HepG2 (cell line): ENCODE data around the gene AS3MT. TPM values are rescaled to one million over a fixed set of nuclear protein-coding genes. Genes with fewer than 3 reads are reported as not detected.

Source experiments
- BRCA1 ChIP-seq: sonication (generic); formaldehyde crosslinking; IDR thresholded peaks from 2 replicates; pipeline ENCODE4 v1.4.0; 2020; ENCODE audit warnings: missing genetic modification reagents
- MED1 ChIP-seq: sonication (generic); formaldehyde crosslinking; IDR thresholded peaks from 2 replicates; pipeline ENCODE4 v1.4.0; 2020; ENCODE audit warnings: missing genetic modification reagents
- RAD21 ChIP-seq: fragments of 450-650 bp; formaldehyde crosslinking; IDR thresholded peaks from 2 replicates; pipeline ENCODE4 v1.5.0; 2020; ENCODE audit warnings: mild to moderate bottlenecking
- RCOR2 ChIP-seq: IDR thresholded peaks from 2 replicates; pipeline ENCODE4 v1.6.1; 2016; ENCODE audit warnings: missing biosample characterization, missing genetic modification reagents
- RFXANK ChIP-seq: IDR thresholded peaks from 2 replicates; pipeline ENCODE4 v1.6.1; 2016
- TBX3 ChIP-seq: fragments of 450-650 bp; IDR thresholded peaks from 2 replicates; pipeline ENCODE4 v1.6.1; 2017; ENCODE audit warnings: antibody characterized with exemption, mild to moderate bottlenecking, inconsistent platforms, borderline replicate concordance
- TOPORS ChIP-seq: sonication (generic); formaldehyde crosslinking; IDR thresholded peaks from 2 replicates; pipeline ENCODE4 v1.8.0; 2023; ENCODE audit warnings: mild to moderate bottlenecking, missing genetic modification reagents
- U2AF1 ChIP-seq: fragments of 200-400 bp; formaldehyde crosslinking; optimal IDR thresholded peaks from 2 replicates; pipeline ENCODE3; 2017; ENCODE audit warnings: mild to moderate bottlenecking, low read depth, low read length
- XBP1 ChIP-seq: sonication (generic); formaldehyde crosslinking; IDR thresholded peaks from 2 replicates; pipeline ENCODE4 v1.5.0; 2020; ENCODE audit warnings: missing genetic modification reagents
- ZNF333 ChIP-seq: sonication (generic); formaldehyde crosslinking; IDR thresholded peaks from 2 replicates; pipeline ENCODE4 v1.4.0; 2020; ENCODE audit warnings: mild to moderate bottlenecking, missing genetic modification reagents, borderline replicate concordance
- ZNF430 ChIP-seq: sonication (generic); formaldehyde crosslinking; IDR thresholded peaks from 2 replicates; pipeline ENCODE4 v1.9.0; 2021; ENCODE audit warnings: mild to moderate bottlenecking, missing genetic modification reagents
- ZNF556 ChIP-seq: sonication (generic); formaldehyde crosslinking; IDR thresholded peaks from 2 replicates; pipeline ENCODE4 v1.4.0; 2020; ENCODE audit warnings: mild to moderate bottlenecking, missing genetic modification reagents, borderline replicate concordance
- ZNF616 ChIP-seq: sonication (generic); formaldehyde crosslinking; IDR thresholded peaks from 2 replicates; pipeline ENCODE4 v1.5.0; 2020; ENCODE audit warnings: low read depth, mild to moderate bottlenecking, missing genetic modification reagents
- ZSCAN29 ChIP-seq: sonication (generic); formaldehyde crosslinking; conservative IDR thresholded peaks from 2 replicates; pipeline ENCODE4 v1.4.0; 2020; ENCODE audit warnings: mild to moderate bottlenecking, missing genetic modification reagents
- polyA plus RNA-seq, 8 experiments: library from polyadenylated mRNA; depleted of rRNA in 3 of 8; stranded (reverse) in 7 of 8; unstranded in 1 of 8; fragments of >200 nt; fragmentation: Illumina TruSeq in 4 of 8; extraction: Trizol in 4 of 8; gene quantifications; 2 replicates each; pipeline versions ENCODE4 v1.2.1 to v1.2.3, GENCODE V29; 2011 to 2016; ENCODE audit warnings: low read depth in 4 of 8, missing spikeins in 1 of 8, mixed read lengths in 1 of 8; ENCODE audit not compliant: insufficient read depth in 1 of 8
- total RNA-seq, 5 experiments: library from RNA; depleted of rRNA; stranded (reverse); fragments of >200 nt; fragmentation: Illumina TruSeq; extraction: Trizol; gene quantifications; 2 replicates each; pipeline ENCODE4 v1.2.3, GENCODE V29; 2016; ENCODE audit warnings: low read depth in 1 of 5
- TF ChIP-seq, protein P1 (sequence below): IDR thresholded peaks from 2 replicates; pipeline ENCODE4 v1.6.1; 2012; ENCODE audit warnings: low read length, improper control_type of control experiment
- TF ChIP-seq, protein P2 (sequence below): sonication (generic); formaldehyde crosslinking; IDR thresholded peaks from 2 replicates; pipeline ENCODE4 v1.8.1; 2023; ENCODE audit warnings: mild to moderate bottlenecking, missing genetic modification reagents
- TF ChIP-seq, protein P3 (sequence below): fragments of 450-650 bp; IDR thresholded peaks from 2 replicates; pipeline ENCODE4 v1.6.1; 2017; ENCODE audit warnings: mild to moderate bottlenecking
- TF ChIP-seq, protein P4 (sequence below): sonication (generic); formaldehyde crosslinking; IDR thresholded peaks from 2 replicates; pipeline ENCODE4 v1.4.0; 2020; ENCODE audit warnings: low read depth, mild to moderate bottlenecking, missing genetic modification reagents
- TF ChIP-seq, protein P5 (sequence below): sonication (generic); formaldehyde crosslinking; IDR thresholded peaks from 2 replicates; pipeline ENCODE4 v1.4.0; 2020; ENCODE audit warnings: mild to moderate bottlenecking, missing genetic modification reagents

AS3MT gene
- total and polyA plus RNA-seq, 2 of the 13 experiments (the other 11 are each of a cell fraction or from before 2014, with no cell fraction given): 8.7 to 17.4 TPM

DNA sequence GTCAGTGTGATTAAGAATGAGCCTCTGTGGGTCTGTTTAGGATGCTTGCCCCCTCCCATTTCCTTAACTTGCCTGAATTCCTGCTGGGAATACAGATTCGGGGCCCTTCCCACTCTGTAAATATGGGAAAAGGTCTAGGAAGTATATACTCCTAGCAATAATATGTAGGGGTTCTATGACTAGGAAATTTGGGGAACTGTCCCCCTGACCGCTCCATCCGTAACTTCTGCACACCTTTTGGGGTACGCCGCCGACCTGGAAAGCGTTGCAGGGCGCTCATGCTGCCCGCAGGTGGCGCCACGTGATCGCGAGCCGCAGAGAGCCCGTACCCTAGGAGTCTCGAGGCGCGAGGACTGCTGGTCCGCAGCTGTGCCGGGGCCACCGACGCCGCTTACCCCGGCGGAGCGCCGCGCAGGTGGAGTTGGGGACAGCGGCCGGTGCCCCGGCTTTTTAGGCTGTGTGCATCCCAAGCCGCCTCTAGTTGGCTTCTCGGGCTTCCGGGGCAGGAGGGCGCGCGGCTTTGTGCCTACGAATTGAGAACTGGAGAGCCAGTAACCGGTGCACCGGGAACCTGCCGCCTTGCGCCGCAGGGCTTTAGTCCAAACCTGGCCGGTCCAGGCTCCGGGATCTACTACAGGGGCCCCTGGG is 48.2 kb downstream of the AS3MT start (continued):
- TF ChIP-seq TBX3 (no peak), ZNF616 (CRISPR knock-in tag) (no peak; the same call in 1 of the 2 replicates), BRCA1 (CRISPR knock-in tag) (no peak), MED1 (no peak; the same call in 1 of the 2 replicates), RCOR2 (CRISPR knock-in tag) (no peak), TOPORS (CRISPR knock-in tag) (no peak), ZNF333 (CRISPR knock-in tag) (no peak; the same call in 1 of the 2 replicates), RAD21 (peak; percentile 99), RFXANK (no peak), U2AF1 (no peak), ZNF556 (CRISPR knock-in tag) (no peak), ZNF430 (CRISPR knock-in tag) (no peak; the same call in 1 of the 2 replicates), ZSCAN29 (CRISPR knock-in tag) (no peak), XBP1 (no peak)
- TF ChIP-seq, protein P1, sequence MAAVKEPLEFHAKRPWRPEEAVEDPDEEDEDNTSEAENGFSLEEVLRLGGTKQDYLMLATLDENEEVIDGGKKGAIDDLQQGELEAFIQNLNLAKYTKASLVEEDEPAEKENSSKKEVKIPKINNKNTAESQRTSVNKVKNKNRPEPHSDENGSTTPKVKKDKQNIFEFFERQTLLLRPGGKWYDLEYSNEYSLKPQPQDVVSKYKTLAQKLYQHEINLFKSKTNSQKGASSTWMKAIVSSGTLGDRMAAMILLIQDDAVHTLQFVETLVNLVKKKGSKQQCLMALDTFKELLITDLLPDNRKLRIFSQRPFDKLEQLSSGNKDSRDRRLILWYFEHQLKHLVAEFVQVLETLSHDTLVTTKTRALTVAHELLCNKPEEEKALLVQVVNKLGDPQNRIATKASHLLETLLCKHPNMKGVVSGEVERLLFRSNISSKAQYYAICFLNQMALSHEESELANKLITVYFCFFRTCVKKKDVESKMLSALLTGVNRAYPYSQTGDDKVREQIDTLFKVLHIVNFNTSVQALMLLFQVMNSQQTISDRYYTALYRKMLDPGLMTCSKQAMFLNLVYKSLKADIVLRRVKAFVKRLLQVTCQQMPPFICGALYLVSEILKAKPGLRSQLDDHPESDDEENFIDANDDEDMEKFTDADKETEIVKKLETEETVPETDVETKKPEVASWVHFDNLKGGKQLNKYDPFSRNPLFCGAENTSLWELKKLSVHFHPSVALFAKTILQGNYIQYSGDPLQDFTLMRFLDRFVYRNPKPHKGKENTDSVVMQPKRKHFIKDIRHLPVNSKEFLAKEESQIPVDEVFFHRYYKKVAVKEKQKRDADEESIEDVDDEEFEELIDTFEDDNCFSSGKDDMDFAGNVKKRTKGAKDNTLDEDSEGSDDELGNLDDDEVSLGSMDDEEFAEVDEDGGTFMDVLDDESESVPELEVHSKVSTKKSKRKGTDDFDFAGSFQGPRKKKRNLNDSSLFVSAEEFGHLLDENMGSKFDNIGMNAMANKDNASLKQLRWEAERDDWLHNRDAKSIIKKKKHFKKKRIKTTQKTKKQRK: no peak
- TF ChIP-seq, protein P2, sequence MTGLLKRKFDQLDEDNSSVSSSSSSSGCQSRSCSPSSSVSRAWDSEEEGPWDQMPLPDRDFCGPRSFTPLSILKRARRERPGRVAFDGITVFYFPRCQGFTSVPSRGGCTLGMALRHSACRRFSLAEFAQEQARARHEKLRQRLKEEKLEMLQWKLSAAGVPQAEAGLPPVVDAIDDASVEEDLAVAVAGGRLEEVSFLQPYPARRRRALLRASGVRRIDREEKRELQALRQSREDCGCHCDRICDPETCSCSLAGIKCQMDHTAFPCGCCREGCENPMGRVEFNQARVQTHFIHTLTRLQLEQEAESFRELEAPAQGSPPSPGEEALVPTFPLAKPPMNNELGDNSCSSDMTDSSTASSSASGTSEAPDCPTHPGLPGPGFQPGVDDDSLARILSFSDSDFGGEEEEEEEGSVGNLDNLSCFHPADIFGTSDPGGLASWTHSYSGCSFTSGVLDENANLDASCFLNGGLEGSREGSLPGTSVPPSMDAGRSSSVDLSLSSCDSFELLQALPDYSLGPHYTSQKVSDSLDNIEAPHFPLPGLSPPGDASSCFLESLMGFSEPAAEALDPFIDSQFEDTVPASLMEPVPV (CRISPR knock-in tag): no peak
- TF ChIP-seq, protein P3, sequence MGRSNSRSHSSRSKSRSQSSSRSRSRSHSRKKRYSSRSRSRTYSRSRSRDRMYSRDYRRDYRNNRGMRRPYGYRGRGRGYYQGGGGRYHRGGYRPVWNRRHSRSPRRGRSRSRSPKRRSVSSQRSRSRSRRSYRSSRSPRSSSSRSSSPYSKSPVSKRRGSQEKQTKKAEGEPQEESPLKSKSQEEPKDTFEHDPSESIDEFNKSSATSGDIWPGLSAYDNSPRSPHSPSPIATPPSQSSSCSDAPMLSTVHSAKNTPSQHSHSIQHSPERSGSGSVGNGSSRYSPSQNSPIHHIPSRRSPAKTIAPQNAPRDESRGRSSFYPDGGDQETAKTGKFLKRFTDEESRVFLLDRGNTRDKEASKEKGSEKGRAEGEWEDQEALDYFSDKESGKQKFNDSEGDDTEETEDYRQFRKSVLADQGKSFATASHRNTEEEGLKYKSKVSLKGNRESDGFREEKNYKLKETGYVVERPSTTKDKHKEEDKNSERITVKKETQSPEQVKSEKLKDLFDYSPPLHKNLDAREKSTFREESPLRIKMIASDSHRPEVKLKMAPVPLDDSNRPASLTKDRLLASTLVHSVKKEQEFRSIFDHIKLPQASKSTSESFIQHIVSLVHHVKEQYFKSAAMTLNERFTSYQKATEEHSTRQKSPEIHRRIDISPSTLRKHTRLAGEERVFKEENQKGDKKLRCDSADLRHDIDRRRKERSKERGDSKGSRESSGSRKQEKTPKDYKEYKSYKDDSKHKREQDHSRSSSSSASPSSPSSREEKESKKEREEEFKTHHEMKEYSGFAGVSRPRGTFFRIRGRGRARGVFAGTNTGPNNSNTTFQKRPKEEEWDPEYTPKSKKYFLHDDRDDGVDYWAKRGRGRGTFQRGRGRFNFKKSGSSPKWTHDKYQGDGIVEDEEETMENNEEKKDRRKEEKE: no peak
- TF ChIP-seq, protein P4, sequence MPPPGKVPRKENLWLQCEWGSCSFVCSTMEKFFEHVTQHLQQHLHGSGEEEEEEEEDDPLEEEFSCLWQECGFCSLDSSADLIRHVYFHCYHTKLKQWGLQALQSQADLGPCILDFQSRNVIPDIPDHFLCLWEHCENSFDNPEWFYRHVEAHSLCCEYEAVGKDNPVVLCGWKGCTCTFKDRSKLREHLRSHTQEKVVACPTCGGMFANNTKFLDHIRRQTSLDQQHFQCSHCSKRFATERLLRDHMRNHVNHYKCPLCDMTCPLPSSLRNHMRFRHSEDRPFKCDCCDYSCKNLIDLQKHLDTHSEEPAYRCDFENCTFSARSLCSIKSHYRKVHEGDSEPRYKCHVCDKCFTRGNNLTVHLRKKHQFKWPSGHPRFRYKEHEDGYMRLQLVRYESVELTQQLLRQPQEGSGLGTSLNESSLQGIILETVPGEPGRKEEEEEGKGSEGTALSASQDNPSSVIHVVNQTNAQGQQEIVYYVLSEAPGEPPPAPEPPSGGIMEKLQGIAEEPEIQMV (CRISPR knock-in tag): peak; percentile 86
- TF ChIP-seq, protein P5, sequence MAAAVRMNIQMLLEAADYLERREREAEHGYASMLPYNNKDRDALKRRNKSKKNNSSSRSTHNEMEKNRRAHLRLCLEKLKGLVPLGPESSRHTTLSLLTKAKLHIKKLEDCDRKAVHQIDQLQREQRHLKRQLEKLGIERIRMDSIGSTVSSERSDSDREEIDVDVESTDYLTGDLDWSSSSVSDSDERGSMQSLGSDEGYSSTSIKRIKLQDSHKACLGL: 0 out of 2 replicates have a peak, but pooled peaks have one; percentile 39
